WTC11 (cell line): Measurements from ENCODE around the gene TSPAN5.

Experiments
- CBFB ChIP-seq: sonication (generic); formaldehyde crosslinking; IDR thresholded peaks from 2 replicates; pipeline ENCODE4 v1.8.1; 2022; ENCODE audit warnings: mild to moderate bottlenecking, low read depth, missing genetic modification reagents
- CREM ChIP-seq: sonication (generic); formaldehyde crosslinking; IDR thresholded peaks from 2 replicates; pipeline ENCODE4 v1.8.1; 2022; ENCODE audit warnings: mild to moderate bottlenecking, missing genetic modification reagents, moderate library complexity
- MXD4 ChIP-seq: fragments of 250-450 bp; sonication (Bioruptor Pico); IDR thresholded peaks from 2 replicates; pipeline ENCODE4 v1.8.0; 2021; ENCODE audit warnings: mild to moderate bottlenecking, moderate library complexity, borderline replicate concordance
- TCF7 ChIP-seq: sonication (generic); formaldehyde crosslinking; IDR thresholded peaks from 2 replicates; pipeline ENCODE4 v1.8.0; 2022; ENCODE audit warnings: mild to moderate bottlenecking, low read depth, missing genetic modification reagents, moderate library complexity
- TF ChIP-seq, protein P1 (sequence below): fragments of 200-600 bp; IDR thresholded peaks from 2 replicates; pipeline ENCODE4 v1.8.0; 2022; ENCODE audit warnings: antibody characterized with exemption
- TF ChIP-seq, protein P2 (sequence below): sonication (generic); formaldehyde crosslinking; IDR thresholded peaks from 2 replicates; pipeline ENCODE4 v1.8.1; 2022; ENCODE audit warnings: low read depth, mild to moderate bottlenecking, moderate library complexity, missing genetic modification reagents, borderline replicate concordance

DNA sequence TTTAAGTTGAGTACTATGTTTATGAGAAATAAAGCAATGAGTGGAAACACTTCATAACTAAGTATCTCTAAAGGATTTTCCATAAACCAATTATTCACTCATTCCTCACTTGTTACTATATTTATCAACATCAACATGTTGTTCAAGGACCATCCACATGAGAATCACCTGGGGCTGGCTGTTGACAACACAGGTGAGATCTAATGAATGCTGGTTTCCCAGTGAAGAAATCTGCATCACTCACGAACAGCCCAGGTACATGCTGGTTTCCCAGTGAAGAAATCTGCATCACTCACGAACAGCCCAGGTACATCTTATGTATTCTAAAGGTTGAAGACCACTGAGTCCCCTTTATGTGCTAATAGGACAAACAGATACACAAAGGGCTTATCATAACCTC, 32.5 kb downstream of the TSPAN5 start:
- TF ChIP-seq MXD4 (CRISPR knock-in tag): no peak
- TF ChIP-seq CREM: no peak
- TF ChIP-seq, protein P1, sequence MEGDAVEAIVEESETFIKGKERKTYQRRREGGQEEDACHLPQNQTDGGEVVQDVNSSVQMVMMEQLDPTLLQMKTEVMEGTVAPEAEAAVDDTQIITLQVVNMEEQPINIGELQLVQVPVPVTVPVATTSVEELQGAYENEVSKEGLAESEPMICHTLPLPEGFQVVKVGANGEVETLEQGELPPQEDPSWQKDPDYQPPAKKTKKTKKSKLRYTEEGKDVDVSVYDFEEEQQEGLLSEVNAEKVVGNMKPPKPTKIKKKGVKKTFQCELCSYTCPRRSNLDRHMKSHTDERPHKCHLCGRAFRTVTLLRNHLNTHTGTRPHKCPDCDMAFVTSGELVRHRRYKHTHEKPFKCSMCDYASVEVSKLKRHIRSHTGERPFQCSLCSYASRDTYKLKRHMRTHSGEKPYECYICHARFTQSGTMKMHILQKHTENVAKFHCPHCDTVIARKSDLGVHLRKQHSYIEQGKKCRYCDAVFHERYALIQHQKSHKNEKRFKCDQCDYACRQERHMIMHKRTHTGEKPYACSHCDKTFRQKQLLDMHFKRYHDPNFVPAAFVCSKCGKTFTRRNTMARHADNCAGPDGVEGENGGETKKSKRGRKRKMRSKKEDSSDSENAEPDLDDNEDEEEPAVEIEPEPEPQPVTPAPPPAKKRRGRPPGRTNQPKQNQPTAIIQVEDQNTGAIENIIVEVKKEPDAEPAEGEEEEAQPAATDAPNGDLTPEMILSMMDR: no peak
- no peak for TF ChIP-seq CBFB (CRISPR knock-in tag)
- TF ChIP-seq, protein P2, sequence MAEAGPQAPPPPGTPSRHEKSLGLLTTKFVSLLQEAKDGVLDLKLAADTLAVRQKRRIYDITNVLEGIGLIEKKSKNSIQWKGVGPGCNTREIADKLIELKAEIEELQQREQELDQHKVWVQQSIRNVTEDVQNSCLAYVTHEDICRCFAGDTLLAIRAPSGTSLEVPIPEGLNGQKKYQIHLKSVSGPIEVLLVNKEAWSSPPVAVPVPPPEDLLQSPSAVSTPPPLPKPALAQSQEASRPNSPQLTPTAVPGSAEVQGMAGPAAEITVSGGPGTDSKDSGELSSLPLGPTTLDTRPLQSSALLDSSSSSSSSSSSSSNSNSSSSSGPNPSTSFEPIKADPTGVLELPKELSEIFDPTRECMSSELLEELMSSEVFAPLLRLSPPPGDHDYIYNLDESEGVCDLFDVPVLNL (CRISPR knock-in tag): no peak
- TF ChIP-seq TCF7: no peak
